Measurements from ENCODE around the gene GSTO2. TPM values are rescaled to one million over a fixed set of nuclear protein-coding genes. Genes with fewer than 3 reads are reported as not detected.

The GSTO2 gene
- polyA plus RNA-seq, 3 donors, result 27.9 to 49.0 (median 37.7) TPM

Other genes starting within 250 kb of the GSTO2 start
- under 1 TPM; 0.30 to 0.78 (median 0.40) TPM for gene COL17A1, start 183.3 kb upstream of the GSTO2 start, polyA plus RNA-seq (ENCODE audit: insufficient read length in 3 of 3)
- gene SFR1, start 147.0 kb upstream of the GSTO2 start, polyA plus RNA-seq (ENCODE audit: insufficient read length in 3 of 3), result 10 to 100 TPM in 1 of 3 donors, 1 to 10 TPM in 2; 9.3 to 10.6 (median 9.9) TPM
- 10 to 100 TPM; 13.4 to 29.6 (median 25.0) TPM for gene CFAP43, start 36.8 kb upstream of the GSTO2 start, polyA plus RNA-seq (ENCODE audit: insufficient read length in 3 of 3)
- 10 to 100 TPM; 81.9 to 92.9 (median 89.2) TPM for gene GSTO1, start 14.3 kb upstream of the GSTO2 start, polyA plus RNA-seq (ENCODE audit: insufficient read length in 3 of 3)
- gene ITPRIP, start 69.3 kb downstream of the GSTO2 start, polyA plus RNA-seq (ENCODE audit: insufficient read length in 3 of 3), result 10 to 100 TPM in 2 of 3 donors, 1 to 10 TPM in 1; 7.7 to 11.6 (median 11.0) TPM
- gene CFAP58, start 84.6 kb downstream of the GSTO2 start, polyA plus RNA-seq (ENCODE audit: insufficient read length in 3 of 3), result under 1 TPM; 0.34 to 0.58 (median 0.45) TPM